ENCODE data around the gene CYCS.
"Not testable (repeated sequence)": the region's sequence is repeated elsewhere in the genome, so short reads cannot be mapped to it uniquely, and the experiment has no call there.

CYCS gene

GRCh38 chr7:25125137-25125946, at the start of gene CYCS:
Gene CYCS, minus strand, starts transcription at chr7:25125260. Its CDS starts 1,141 bp downstream, at chr7:25124119.
- DNase-seq (ENCODE audit: low read depth), result peak; percentile 99

- no peak for DNase-seq (ENCODE audit: low read depth)
These were observed 48.1 kb upstream of the CYCS start for GRCh38 chr7:25173184-25173583.

- no peak for DNase-seq (ENCODE audit: low read depth)
These were observed 46.5 kb upstream of the CYCS start for GRCh38 chr7:25171516-25171915.

- no peak for DNase-seq (ENCODE audit: low read depth)
These were observed 46.0 kb upstream of the CYCS start for GRCh38 chr7:25171071-25171470.

- no peak for DNase-seq (ENCODE audit: low read depth)
These were observed 44.6 kb upstream of the CYCS start for GRCh38 chr7:25169683-25170082.

- DNase-seq (ENCODE audit: low read depth), result no peak
These were observed 43.1 kb upstream of the CYCS start for GRCh38 chr7:25168145-25168544.

- DNase-seq (ENCODE audit: low read depth), result no peak
These were observed 42.3 kb upstream of the CYCS start for GRCh38 chr7:25167262-25167843.

- not testable (repeated sequence) for DNase-seq (ENCODE audit: low read depth)
These were observed 35.0 kb upstream of the CYCS start for GRCh38 chr7:25159983-25160596.

- DNase-seq (ENCODE audit: low read depth), result no peak
These were observed 33.9 kb upstream of the CYCS start for GRCh38 chr7:25158966-25159365.

GRCh38 chr7:25151773-25152172, 26.7 kb upstream of the CYCS start:
- no peak for DNase-seq (ENCODE audit: low read depth)

GRCh38 chr7:25149836-25150235, 24.8 kb upstream of the CYCS start:
- no peak for DNase-seq (ENCODE audit: low read depth)

GRCh38 chr7:25148772-25149575, 23.9 kb upstream of the CYCS start:
- DNase-seq (ENCODE audit: low read depth), result no peak

GRCh38 chr7:25143763-25144162, 18.7 kb upstream of the CYCS start:
- no peak for DNase-seq (ENCODE audit: low read depth)

- no peak for DNase-seq (ENCODE audit: low read depth)
These were observed 14.5 kb upstream of the CYCS start for GRCh38 chr7:25139536-25139935.

- no peak for DNase-seq (ENCODE audit: low read depth)
These were observed 9.4 kb upstream of the CYCS start for GRCh38 chr7:25134358-25135010.

GRCh38 chr7:25132430-25132829, 7.4 kb upstream of the CYCS start:
- no peak for DNase-seq (ENCODE audit: low read depth)

- DNase-seq (ENCODE audit: low read depth), result no peak
These were observed 1.7 kb upstream of the CYCS start for GRCh38 chr7:25126751-25127150.

- peak; percentile 8 for DNase-seq (ENCODE audit: low read depth)
These were observed 459 bp downstream of the CYCS start for GRCh38 chr7:25124465-25125136.

- no peak for DNase-seq (ENCODE audit: low read depth)
These were observed 2.7 kb downstream of the CYCS start for GRCh38 chr7:25122373-25122772.

GRCh38 chr7:25121599-25121998, 3.5 kb downstream of the CYCS start:
- DNase-seq (ENCODE audit: low read depth), result no peak

- no peak for DNase-seq (ENCODE audit: low read depth)
These were observed 6.0 kb downstream of the CYCS start for GRCh38 chr7:25119102-25119501.

Data from stimulated activated CD8-positive, alpha-beta memory T cell treated with anti-CD3 and anti-CD28 coated beads, Interleukin-4, amount 100 ng/mL, for 24 hours (primary cell).